IgD-negative memory B cell (primary cell): ENCODE measurements around the gene REP15. TPM values are rescaled to one million over a fixed set of nuclear protein-coding genes. Genes with fewer than 3 reads are reported as not detected.
"Not testable (repeated sequence)": the region's sequence is repeated elsewhere in the genome, so short reads cannot be mapped to it uniquely, and the experiment has no call there.

ENCODE experiments used
- H3K27ac Mint-ChIP-seq, 3 donors: one replicate each; pipeline ENCODE4 v1.8.0; 2020 to 2022; ENCODE audit warnings: mild to moderate bottlenecking in 3 of 3, mixed read lengths in 3 of 3, moderate library complexity in 1 of 3
- H3K27me3 Mint-ChIP-seq: one replicate; pipeline ENCODE4 v1.8.0; 2021; ENCODE audit warnings: mixed read lengths
- H3K36me3 Mint-ChIP-seq: one replicate; pipeline ENCODE4 v1.8.0; 2020; ENCODE audit warnings: mild to moderate bottlenecking, mixed read lengths
- H3K4me1 Mint-ChIP-seq, 3 donors: one replicate each; pipeline ENCODE4 v1.8.0; 2020 to 2022; ENCODE audit warnings: mixed read lengths in 3 of 3, mild to moderate bottlenecking in 1 of 3
- H3K4me3 Mint-ChIP-seq, 4 donors: one replicate each; pipeline ENCODE4 v1.8.0; 2020 to 2022; ENCODE audit warnings: mild to moderate bottlenecking in 4 of 4, mixed read lengths in 4 of 4, moderate library complexity in 3 of 4
- H3K9me3 Mint-ChIP-seq, 3 donors: one replicate each; pipeline ENCODE4 v1.8.0; 2020 to 2021; ENCODE audit warnings: mixed read lengths in 3 of 3, mild to moderate bottlenecking in 1 of 3
- polyA plus RNA-seq: library from polyadenylated mRNA; unstranded; fragments of 300-500 nt; fragmentation: Illumina TruSeq; gene quantifications from one replicate; pipeline ENCODE4 v1.2.3, GENCODE V29; 2021

Gene REP15
- polyA plus RNA-seq, 1 donor from 2014 or later, result not detected

DNA sequence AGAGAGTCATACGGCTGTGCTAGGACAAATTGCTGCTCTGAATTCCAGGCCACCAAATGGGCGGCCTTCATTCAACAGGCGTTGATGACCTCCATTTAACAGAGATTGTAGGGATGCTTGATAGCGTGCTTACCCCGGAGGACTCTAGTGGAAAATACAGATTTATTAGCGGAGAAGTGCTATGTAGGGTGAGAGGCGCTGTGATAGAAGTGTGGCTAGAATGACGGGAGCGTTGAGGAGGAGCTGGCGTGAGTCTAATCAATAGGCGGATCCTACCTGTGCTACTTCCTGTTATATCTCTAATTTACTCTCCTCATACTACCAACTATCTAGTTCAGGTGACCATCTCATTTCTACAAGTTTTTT is 15.1 kb downstream of the REP15 start:
- H3K36me3 Mint-ChIP-seq, result no peaks in the 10 kb centered on the region
- peaks cover 1% of the 10 kb centered on the region for H3K27me3 Mint-ChIP-seq
- no peaks in the 10 kb centered on the region for H3K9me3 Mint-ChIP-seq
- peaks cover 17 to 21% (median 21%) of the 10 kb centered on the region in 3 donors for H3K4me1 Mint-ChIP-seq
- peak overlapping the region; percentile 95 to 98 (median 96) for H3K4me3 Mint-ChIP-seq
- H3K27ac Mint-ChIP-seq, result peak overlapping the region; percentile 83 to 98 (median 95)

DNA sequence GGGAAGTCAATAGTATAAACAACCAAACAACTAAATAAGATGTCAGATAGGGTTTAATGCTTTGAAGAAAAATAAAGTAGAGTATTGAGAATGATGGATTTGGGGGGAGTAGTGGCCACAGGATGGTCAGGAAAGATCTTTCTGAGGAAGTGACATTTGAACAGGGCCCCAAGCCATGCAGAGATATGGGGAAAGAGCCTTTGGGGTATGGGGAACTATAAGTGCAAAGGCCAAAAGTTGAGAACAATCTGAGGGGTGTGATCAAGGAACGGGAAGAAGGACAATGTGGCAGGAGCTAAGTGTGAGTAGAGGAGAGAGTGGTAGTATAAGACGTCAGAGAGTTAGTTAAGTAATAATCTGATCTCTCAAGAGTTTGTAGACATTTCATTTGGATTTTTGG is 15.7 kb downstream of the REP15 start:
- H3K27me3 Mint-ChIP-seq, result peaks cover 1% of the 10 kb centered on the region
- H3K36me3 Mint-ChIP-seq, result peaks cover 1% of the 10 kb centered on the region
- no peaks in the 10 kb centered on the region for H3K9me3 Mint-ChIP-seq
- H3K4me1 Mint-ChIP-seq, result peaks cover 17 to 21% (median 21%) of the 10 kb centered on the region in 3 donors
- H3K4me3 Mint-ChIP-seq, result peak overlapping the region; percentile 76 to 97 (median 86)
- H3K27ac Mint-ChIP-seq, result peak overlapping the region in 2 of 3 donors; percentile 6 to 83

DNA sequence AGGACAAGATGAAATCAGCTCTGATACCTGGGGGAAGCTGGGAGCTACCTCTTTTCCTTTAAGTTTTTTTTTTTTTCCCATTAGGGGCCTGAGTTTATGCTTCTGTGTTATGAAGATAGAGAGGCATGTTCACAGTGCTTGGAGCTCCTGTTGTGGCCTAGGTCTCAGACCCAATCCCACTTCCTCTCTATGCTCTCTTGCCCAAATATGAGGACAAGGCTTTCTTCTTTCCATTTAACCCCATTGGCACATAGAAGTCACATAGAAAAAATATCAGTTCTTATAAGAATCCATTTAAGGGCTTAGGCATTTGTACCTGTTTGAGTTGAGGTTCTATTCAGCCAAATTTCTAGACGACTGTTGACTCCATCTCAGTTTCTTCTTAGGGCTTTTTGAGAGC is 27.0 kb downstream of the REP15 start:
- peaks cover 0 to 1% (median 0%) of the 10 kb centered on the region in 3 donors for H3K4me1 Mint-ChIP-seq
- H3K27ac Mint-ChIP-seq, result no peak overlapping the region
- no peaks in the 10 kb centered on the region for H3K9me3 Mint-ChIP-seq
- H3K36me3 Mint-ChIP-seq, result peaks cover 1% of the 10 kb centered on the region
- no peak overlapping the region for H3K4me3 Mint-ChIP-seq
- no peaks in the 10 kb centered on the region for H3K27me3 Mint-ChIP-seq

DNA sequence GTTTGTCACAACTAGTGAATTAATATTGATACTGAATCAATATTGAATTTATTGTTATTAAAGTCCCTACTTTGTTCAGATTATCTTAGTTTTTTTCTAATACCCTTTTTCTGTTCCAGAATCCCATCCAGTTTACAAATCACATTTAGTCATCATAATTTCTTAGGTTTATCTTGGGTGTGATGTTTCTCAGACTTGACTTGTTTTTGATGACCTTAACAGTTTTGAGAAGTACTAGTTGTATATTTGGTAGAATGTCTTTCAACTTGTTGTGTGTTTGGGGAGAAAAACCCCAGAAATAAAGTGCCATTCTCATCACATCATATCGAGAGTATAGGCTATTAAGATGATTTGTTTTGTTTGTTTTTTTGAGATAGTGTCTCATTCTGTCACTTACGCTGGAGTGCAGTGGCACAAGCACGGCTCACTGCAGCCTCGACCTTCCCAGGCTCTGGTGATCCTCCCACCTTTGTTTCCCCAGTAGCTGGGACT is 33.9 kb downstream of the REP15 start:
- no peak overlapping the region for H3K27ac Mint-ChIP-seq
- H3K4me1 Mint-ChIP-seq, result peaks cover 0 to 1% (median 0%) of the 10 kb centered on the region in 3 donors
- H3K27me3 Mint-ChIP-seq, result no peaks in the 10 kb centered on the region
- no peaks in the 10 kb centered on the region for H3K9me3 Mint-ChIP-seq
- H3K4me3 Mint-ChIP-seq, result no peak overlapping the region
- peaks cover 1% of the 10 kb centered on the region for H3K36me3 Mint-ChIP-seq

DNA sequence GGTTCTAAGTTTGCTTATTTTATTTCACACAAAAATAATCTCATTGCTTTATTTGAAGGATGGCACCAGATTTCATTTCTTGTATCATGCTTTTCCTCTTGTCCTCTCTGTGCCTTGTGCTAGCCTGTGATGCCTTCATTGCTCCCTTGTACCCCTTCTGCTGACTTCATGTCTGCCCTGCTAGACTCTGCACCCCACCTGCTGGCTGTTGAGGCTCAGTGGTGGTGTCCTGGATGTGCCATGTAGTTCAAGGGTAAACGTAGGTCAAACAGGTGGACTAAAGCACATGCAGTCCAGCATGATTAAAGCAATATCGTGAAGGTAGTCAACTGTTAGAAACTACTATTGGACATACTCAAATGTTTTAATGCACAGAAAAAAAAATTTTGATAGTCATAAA is 36.0 kb downstream of the REP15 start:
- no peak overlapping the region for H3K4me3 Mint-ChIP-seq

DNA sequence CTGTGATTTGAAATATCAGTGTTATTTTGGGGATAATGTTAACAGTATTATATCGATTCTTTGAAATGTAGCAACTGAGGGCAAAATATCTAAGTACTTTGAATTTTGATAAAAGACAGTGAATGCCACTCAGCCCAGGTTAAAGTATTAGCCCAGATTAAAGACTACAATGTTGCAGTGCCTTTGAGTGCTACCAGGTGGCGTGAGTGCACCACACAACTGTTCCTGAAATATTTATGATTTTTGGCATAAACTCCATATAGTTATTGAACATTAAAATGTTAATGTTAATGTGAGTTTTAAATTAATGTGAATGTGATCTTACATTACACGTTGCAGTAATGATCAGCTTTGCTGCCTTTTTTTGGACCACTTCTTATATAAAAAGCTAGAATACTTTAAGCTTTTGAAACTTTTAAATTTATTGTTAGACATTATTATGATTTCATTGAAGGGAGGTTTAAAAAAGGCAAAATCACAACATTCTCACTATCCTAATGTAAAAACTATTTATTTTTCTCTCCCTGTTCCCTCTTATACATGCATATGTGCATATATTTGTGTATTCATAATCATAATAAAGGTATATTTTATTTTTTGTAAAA is 36.9 kb downstream of the REP15 start:
- Mint-ChIP-seq H3K36me3 (no peaks in the 10 kb centered on the region), H3K4me1 (no peaks in the 10 kb centered on the region), H3K9me3 (no peaks in the 10 kb centered on the region), H3K4me3 (no peak overlapping the region), H3K27ac (no peak overlapping the region), H3K27me3 (no peaks in the 10 kb centered on the region)

More for the DNA sequence above, 36.0 kb downstream of the REP15 start:
- H3K27me3 Mint-ChIP-seq, result no peaks in the 10 kb centered on the region
- H3K36me3 Mint-ChIP-seq, result no peaks in the 10 kb centered on the region
- no peaks in the 10 kb centered on the region for H3K9me3 Mint-ChIP-seq
- no peak overlapping the region for H3K27ac Mint-ChIP-seq
- no peaks in the 10 kb centered on the region for H3K4me1 Mint-ChIP-seq

DNA sequence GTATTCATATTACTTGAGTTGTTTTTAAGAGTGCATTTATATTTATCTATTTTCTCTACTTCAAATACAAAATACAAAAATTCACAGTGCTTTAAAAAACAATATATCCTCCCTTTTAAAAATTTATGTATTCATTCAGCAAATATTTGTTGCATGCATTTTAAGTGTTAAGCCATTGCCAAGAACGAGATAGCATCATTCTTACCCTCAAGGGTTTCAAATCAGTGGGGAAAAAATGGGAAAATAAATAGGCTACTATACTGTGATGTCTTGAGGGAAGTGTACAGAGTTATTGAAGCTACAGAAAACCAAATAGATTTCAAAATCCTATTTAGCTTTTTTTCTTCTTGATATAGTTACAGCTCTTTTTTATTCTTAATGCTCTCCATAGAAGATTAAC is 37.5 kb downstream of the REP15 start:
- H3K4me3 Mint-ChIP-seq, result no peak overlapping the region
- no peak overlapping the region for H3K27ac Mint-ChIP-seq
- no peaks in the 10 kb centered on the region for H3K27me3 Mint-ChIP-seq

DNA sequence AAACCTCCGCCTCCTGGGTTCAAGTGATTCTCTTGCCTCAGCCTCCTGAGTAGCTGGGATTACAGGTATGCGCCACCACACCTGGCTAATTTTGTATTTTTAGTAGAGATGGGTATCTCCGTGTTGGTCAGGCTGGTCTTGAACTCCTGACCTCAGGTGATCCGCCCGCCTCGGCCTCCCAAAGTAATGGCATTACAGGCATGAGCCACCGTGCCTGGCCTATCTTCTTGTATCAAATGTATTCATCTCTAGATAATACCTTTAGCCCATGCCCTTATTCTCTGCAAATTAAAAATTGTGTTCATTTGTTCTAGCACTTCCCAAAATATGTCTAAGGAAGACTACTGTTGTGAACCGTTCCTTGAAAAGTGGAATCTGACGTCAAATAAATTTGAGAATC is 38.1 kb downstream of the REP15 start:
- H3K27ac Mint-ChIP-seq, H3K36me3 Mint-ChIP-seq, H3K4me3 Mint-ChIP-seq, H3K9me3 Mint-ChIP-seq, H3K4me1 Mint-ChIP-seq, H3K27me3 Mint-ChIP-seq: not testable (repeated sequence)

More for the DNA sequence above, 37.5 kb downstream of the REP15 start:
- Mint-ChIP-seq H3K36me3 (no peaks in the 10 kb centered on the region), H3K9me3 (no peaks in the 10 kb centered on the region), H3K4me1 (no peaks in the 10 kb centered on the region)

DNA sequence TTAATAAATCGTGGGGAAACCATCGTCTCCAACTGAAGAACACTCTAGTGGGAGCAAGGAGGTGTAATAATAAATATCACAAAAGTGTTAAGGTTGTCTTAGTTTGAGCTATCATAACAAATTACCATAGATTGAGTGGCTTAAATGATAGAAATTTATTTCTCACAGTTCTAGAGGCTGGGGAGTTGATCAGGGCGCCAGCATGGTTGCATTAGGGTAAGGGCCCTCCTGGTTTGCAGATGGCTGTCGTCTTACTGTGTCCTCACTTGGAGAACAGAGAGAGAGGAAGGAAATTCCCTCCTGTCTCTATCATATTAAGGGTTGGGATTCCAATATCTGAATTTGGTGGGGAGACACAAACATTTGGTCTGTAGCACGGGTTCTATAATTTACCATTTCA is 47.4 kb downstream of the REP15 start:
- Mint-ChIP-seq H3K9me3 (no peaks in the 10 kb centered on the region), H3K27me3 (no peaks in the 10 kb centered on the region), H3K4me3 (no peak overlapping the region), H3K4me1 (peaks cover 0 to 2% (median 0%) of the 10 kb centered on the region in 3 donors), H3K27ac (no peak overlapping the region), H3K36me3 (peaks cover 9% of the 10 kb centered on the region)

DNA sequence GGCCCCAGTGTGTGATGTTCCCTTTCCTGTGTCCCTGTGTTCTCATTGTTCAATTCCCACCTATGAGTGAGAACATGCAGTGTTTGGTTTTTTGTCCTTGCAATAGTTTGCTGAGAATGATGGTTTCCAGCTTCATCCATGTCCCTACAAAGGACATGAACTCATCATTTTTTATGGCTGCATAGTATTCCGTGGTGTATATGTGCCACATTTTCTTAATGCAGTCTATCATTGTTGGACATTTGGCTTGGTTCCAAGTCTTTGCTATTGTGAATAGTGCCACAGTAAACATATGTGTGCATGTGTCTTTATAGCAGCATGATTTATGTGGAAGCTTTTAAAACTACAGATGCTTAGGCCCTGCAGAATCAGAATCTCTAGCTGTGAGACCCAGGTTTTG is 49.5 kb downstream of the REP15 start:
- H3K4me1 Mint-ChIP-seq, H3K27ac Mint-ChIP-seq, H3K36me3 Mint-ChIP-seq, H3K4me3 Mint-ChIP-seq, H3K9me3 Mint-ChIP-seq, H3K27me3 Mint-ChIP-seq: not testable (repeated sequence)

Other genes with a start within 250 kb of the REP15 start
- not detected for gene SMCO2, start 249.7 kb upstream of the REP15 start, polyA plus RNA-seq
- gene PPFIBP1, start 172.2 kb upstream of the REP15 start, polyA plus RNA-seq, result 2.2 TPM
- gene MRPS35, start 14.4 kb downstream of the REP15 start, polyA plus RNA-seq, result 63.3 TPM
- gene KLHL42, start 83.8 kb downstream of the REP15 start, polyA plus RNA-seq, result 12.8 TPM
- gene MANSC4, start 83.8 kb downstream of the REP15 start, polyA plus RNA-seq, result 0.45 TPM